HEK293T (cell line): ENCODE data around the gene PTPN3.

Source experiments
- ARNT ChIP-seq: fragments of 450-650 bp; IDR thresholded peaks from 2 replicates; pipeline ENCODE4 v1.6.1; 2017; ENCODE audit warnings: mild to moderate bottlenecking
- BHLHE40 ChIP-seq: fragments of 450-650 bp; IDR thresholded peaks from 2 replicates; pipeline ENCODE4 v1.6.1; 2016; ENCODE audit warnings: mild to moderate bottlenecking, moderate library complexity, borderline replicate concordance
- ELF4 ChIP-seq: fragments of 450-650 bp; IDR thresholded peaks from 2 replicates; pipeline ENCODE4 v1.6.1; 2017; ENCODE audit warnings: antibody characterized with exemption
- FOXA1 ChIP-seq: fragments of 450-650 bp; IDR thresholded peaks from 2 replicates; pipeline ENCODE4 v1.6.1; 2016; ENCODE audit warnings: mild to moderate bottlenecking
- FOXK2 ChIP-seq: fragments of 450-650 bp; IDR thresholded peaks from 2 replicates; pipeline ENCODE4 v1.6.1; 2016; ENCODE audit warnings: mild to moderate bottlenecking
- FOXM1 ChIP-seq: fragments of 450-650 bp; IDR thresholded peaks from 2 replicates; pipeline ENCODE4 v1.6.1; 2017; ENCODE audit warnings: mild to moderate bottlenecking, borderline replicate concordance
- HDGF ChIP-seq: fragments of 450-650 bp; IDR thresholded peaks from 2 replicates; pipeline ENCODE4 v1.6.1; 2017; ENCODE audit warnings: antibody characterized with exemption, borderline replicate concordance
- NFRKB ChIP-seq: fragments of 450-650 bp; IDR thresholded peaks from 2 replicates; pipeline ENCODE4 v1.6.1; 2016; ENCODE audit warnings: mild to moderate bottlenecking, moderate library complexity
- SP1 ChIP-seq: fragments of 450-650 bp; IDR thresholded peaks from 2 replicates; pipeline ENCODE4 v1.6.1; 2017
- SUZ12 ChIP-seq: fragments of 450-650 bp; IDR thresholded peaks from 2 replicates; pipeline ENCODE4 v1.6.1; 2016; ENCODE audit warnings: mild to moderate bottlenecking
- TARDBP ChIP-seq: fragments of 450-650 bp; IDR thresholded peaks from 2 replicates; pipeline ENCODE4 v1.6.1; 2016
- ZNF384 ChIP-seq: fragments of 450-650 bp; IDR thresholded peaks from 2 replicates; pipeline ENCODE4 v1.6.1; 2016
- TF ChIP-seq, protein P1 (sequence below): fragments of 450-650 bp; IDR thresholded peaks from 2 replicates; pipeline ENCODE4 v1.6.1; 2016

DNA sequence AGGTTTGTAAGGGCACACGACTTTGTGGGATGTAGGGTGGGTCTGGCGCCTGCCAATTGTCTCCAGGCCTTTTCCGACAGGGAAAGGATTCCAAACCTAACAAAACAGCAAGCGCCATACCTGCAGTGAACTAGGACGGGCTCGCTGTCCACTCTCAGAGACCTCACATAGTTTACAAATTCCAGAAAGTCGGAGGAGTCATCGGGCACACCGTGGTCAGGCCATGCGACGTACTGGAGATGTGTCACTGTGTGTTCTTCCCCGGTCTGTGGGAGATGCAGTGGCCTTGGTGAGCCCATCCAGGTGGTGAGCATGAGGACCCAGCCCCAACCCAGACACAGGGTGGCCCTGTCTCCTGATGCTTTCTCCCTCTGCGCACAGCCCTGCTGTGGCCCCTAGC is 115.9 kb downstream of the PTPN3 start:
- TF ChIP-seq SP1 (no peak), ELF4 (no peak), FOXA1 (no peak), BHLHE40 (no peak), HDGF (no peak), FOXM1 (no peak), SUZ12 (no peak), TARDBP (no peak), NFRKB (no peak), FOXK2 (no peak), ZNF384 (no peak), ARNT (no peak)
- TF ChIP-seq, protein P1, sequence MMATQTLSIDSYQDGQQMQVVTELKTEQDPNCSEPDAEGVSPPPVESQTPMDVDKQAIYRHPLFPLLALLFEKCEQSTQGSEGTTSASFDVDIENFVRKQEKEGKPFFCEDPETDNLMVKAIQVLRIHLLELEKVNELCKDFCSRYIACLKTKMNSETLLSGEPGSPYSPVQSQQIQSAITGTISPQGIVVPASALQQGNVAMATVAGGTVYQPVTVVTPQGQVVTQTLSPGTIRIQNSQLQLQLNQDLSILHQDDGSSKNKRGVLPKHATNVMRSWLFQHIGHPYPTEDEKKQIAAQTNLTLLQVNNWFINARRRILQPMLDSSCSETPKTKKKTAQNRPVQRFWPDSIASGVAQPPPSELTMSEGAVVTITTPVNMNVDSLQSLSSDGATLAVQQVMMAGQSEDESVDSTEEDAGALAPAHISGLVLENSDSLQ: no peak
